GM12891 (cell line): ENCODE data around the gene PEX7.

Experiments
- POLR2AphosphoS5 ChIP-seq: IDR thresholded peaks from 2 replicates; pipeline ENCODE4 v1.6.1; 2011; ENCODE audit warnings: low read depth, low read length, control low read depth
- TAF1 ChIP-seq: IDR thresholded peaks from 2 replicates; pipeline ENCODE4 v1.6.1; 2011; ENCODE audit warnings: low read depth, low read length, control low read depth

DNA sequence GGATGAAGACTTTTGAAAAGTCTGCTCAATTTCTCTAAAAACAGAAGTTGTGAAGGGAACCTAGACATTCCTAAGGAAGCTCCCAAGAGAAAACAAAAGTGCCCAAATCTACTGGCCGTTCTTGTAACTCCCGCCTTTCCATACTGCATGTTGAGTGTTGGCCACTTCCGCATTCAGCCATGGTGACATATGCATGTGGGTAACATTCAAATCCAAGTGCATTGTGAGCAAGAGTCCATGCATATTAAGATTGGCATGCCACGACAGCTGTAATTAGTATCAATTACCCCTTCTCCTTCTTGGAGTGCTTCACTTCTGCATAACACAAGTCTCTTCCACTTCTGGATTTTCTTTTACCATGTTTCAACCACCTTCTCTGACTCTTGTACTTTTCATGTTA lies 108.1 kb downstream of the PEX7 start:
- TF ChIP-seq TAF1 (no peak), POLR2AphosphoS5 (no peak)
